PC-3 (cell line): ENCODE data around the gene ACSM3.

Experiments used
- EZH2 ChIP-seq: fragments of 300-600 bp; sonication (generic); IDR thresholded peaks from one replicate; pipeline ENCODE4 v1.6.1; 2017; ENCODE audit warnings: antibody characterized with exemption, mild to moderate bottlenecking, low read length; ENCODE audit not compliant: unreplicated experiment
- EZH2phosphoT487 ChIP-seq: fragments of 300-600 bp; sonication (generic); IDR thresholded peaks from 2 replicates; pipeline ENCODE4 v1.6.1; 2018; ENCODE audit warnings: mild to moderate bottlenecking, antibody characterized with exemption, low read length, borderline replicate concordance
- TF ChIP-seq, protein P1 (sequence below): fragments of 300-600 bp; sonication (generic); conservative IDR thresholded peaks from 2 replicates; pipeline ENCODE4 v1.5.1; 2017; ENCODE audit warnings: antibody characterized with exemption, low read depth, mild to moderate bottlenecking, low read length

DNA sequence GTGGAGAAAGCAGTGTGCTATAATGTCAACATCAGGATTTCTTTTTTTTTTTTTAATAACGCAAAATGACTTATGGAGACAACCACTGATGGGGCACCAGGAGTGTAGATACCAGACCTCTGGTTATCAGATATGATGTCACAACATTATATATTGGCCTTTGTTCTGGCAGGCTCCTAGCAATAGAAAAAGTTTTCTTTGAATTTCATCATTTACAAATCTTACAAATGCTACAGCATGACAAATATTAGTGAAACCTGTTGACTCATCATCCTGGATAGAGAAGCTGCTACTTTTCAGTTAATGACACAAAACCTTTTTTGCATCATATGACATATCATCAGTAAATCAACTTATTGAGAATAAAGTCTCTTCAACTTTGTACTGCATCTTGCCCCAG, 28.3 kb upstream of the ACSM3 start:
- no peak for TF ChIP-seq EZH2
- TF ChIP-seq, protein P1, sequence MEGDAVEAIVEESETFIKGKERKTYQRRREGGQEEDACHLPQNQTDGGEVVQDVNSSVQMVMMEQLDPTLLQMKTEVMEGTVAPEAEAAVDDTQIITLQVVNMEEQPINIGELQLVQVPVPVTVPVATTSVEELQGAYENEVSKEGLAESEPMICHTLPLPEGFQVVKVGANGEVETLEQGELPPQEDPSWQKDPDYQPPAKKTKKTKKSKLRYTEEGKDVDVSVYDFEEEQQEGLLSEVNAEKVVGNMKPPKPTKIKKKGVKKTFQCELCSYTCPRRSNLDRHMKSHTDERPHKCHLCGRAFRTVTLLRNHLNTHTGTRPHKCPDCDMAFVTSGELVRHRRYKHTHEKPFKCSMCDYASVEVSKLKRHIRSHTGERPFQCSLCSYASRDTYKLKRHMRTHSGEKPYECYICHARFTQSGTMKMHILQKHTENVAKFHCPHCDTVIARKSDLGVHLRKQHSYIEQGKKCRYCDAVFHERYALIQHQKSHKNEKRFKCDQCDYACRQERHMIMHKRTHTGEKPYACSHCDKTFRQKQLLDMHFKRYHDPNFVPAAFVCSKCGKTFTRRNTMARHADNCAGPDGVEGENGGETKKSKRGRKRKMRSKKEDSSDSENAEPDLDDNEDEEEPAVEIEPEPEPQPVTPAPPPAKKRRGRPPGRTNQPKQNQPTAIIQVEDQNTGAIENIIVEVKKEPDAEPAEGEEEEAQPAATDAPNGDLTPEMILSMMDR: no peak
- TF ChIP-seq EZH2phosphoT487: no peak
